ENCODE measurements around the gene PLA2G2E.

DNA sequence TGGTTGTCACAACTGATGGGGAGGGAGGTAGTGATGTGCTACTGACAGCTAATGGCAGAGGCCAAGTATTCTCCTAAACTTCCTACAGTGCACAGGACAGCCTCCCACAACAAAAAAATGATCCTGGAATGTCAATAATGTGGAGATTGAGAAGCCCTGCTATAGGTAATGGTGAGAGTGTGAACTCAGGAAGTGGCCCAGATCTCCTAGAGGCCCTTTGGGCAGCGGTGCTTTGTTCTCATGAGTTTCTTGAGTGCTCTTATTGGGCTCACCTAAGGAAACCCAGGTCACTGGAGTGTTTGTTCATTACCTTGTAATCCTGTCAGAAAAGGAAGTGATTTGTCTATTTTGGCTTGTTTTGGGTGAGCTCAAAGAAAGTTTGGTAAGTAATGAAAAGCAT, 35.3 kb downstream of the PLA2G2E start:
- TF ChIP-seq POLR2AphosphoS5 (IDR thresholded peaks at IDR 0.05; ENCODE audit: low read depth, low read length) (no peak), POLR2A (IDR thresholded peaks at IDR 0.05; ENCODE audit: low read depth, low read length) (no peak)
